SK-N-SH (cell line): ENCODE measurements around the gene RIC3.

ENCODE experiments used
- EP300 ChIP-seq, 2 experiments: IDR thresholded peaks; 2 replicates each; pipeline versions ENCODE4 v1.4.0 to v1.6.1; 2012; ENCODE audit warnings: borderline replicate concordance in 1 of 2, low read depth in 1 of 2, low read length in 1 of 2
- FOXM1 ChIP-seq: IDR thresholded peaks from 2 replicates; pipeline ENCODE4 v1.4.0; 2012; ENCODE audit warnings: low read depth, mild to moderate bottlenecking
- MXI1 ChIP-seq: IDR thresholded peaks from 2 replicates; pipeline ENCODE4 v1.6.1; 2012; ENCODE audit warnings: mild to moderate bottlenecking, low read depth, low read length, improper control_type of control experiment
- NFIC ChIP-seq: IDR thresholded peaks from 2 replicates; pipeline ENCODE4 v1.4.0; 2012; ENCODE audit warnings: borderline replicate concordance
- NRF1 ChIP-seq: IDR thresholded peaks from 2 replicates; pipeline ENCODE4 v1.6.1; 2012; ENCODE audit warnings: low read depth, mild to moderate bottlenecking, low read length
- PBX3 ChIP-seq: IDR thresholded peaks from 2 replicates; pipeline ENCODE4; 2012
- POLR2AphosphoS5 ChIP-seq: IDR thresholded peaks from 2 replicates; pipeline ENCODE4 v1.6.1; 2012; ENCODE audit warnings: low read depth, low read length
- RCOR1 ChIP-seq: fragments of 150-350 bp; IDR thresholded peaks from 2 replicates; pipeline ENCODE4 v1.6.1; 2017; ENCODE audit warnings: antibody characterized with exemption, low read length
- REST ChIP-seq: IDR thresholded peaks from 2 replicates; pipeline ENCODE4 v1.6.1; 2012; ENCODE audit warnings: mild to moderate bottlenecking, low read depth, low read length, moderate library complexity
- SMC3 ChIP-seq: IDR thresholded peaks from 2 replicates; pipeline ENCODE4 v1.6.1; 2012; ENCODE audit warnings: low read depth, low read length, improper control_type of control experiment
- USF2 ChIP-seq: fragments of 150-350 bp; IDR thresholded peaks from 2 replicates; pipeline ENCODE4 v1.6.1; 2017; ENCODE audit warnings: antibody characterized with exemption, low read length, low read depth, borderline replicate concordance
- YY1 ChIP-seq: IDR thresholded peaks from 2 replicates; pipeline ENCODE4 v1.4.0; 2012; ENCODE audit warnings: low read depth, mild to moderate bottlenecking
- TF ChIP-seq, protein P1 (sequence below): fragments of 200-600 bp; sonication (generic); IDR thresholded peaks from 2 replicates; pipeline ENCODE4 v1.6.1; 2017; ENCODE audit warnings: antibody characterized with exemption, mild to moderate bottlenecking, moderate library complexity

GRCh38 chr11:8071616-8072581 is 96.9 kb downstream of the RIC3 start:
- TF ChIP-seq, protein P1, sequence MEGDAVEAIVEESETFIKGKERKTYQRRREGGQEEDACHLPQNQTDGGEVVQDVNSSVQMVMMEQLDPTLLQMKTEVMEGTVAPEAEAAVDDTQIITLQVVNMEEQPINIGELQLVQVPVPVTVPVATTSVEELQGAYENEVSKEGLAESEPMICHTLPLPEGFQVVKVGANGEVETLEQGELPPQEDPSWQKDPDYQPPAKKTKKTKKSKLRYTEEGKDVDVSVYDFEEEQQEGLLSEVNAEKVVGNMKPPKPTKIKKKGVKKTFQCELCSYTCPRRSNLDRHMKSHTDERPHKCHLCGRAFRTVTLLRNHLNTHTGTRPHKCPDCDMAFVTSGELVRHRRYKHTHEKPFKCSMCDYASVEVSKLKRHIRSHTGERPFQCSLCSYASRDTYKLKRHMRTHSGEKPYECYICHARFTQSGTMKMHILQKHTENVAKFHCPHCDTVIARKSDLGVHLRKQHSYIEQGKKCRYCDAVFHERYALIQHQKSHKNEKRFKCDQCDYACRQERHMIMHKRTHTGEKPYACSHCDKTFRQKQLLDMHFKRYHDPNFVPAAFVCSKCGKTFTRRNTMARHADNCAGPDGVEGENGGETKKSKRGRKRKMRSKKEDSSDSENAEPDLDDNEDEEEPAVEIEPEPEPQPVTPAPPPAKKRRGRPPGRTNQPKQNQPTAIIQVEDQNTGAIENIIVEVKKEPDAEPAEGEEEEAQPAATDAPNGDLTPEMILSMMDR, result no peak
- TF ChIP-seq POLR2AphosphoS5, result no peak
- no peak for TF ChIP-seq NRF1
- TF ChIP-seq EP300 (IDR thresholded peaks at IDR 0.05; ENCODE audit: borderline replicate concordance in 1 of 2, low read depth in 1 of 2, low read length in 1 of 2), result no peak
- no peak for TF ChIP-seq FOXM1
- TF ChIP-seq RCOR1, result no peak
- no peak for TF ChIP-seq REST
- TF ChIP-seq NFIC, result no peak
- no peak for TF ChIP-seq MXI1
- no peak for TF ChIP-seq USF2
- TF ChIP-seq YY1, result no peak
- no peak for TF ChIP-seq SMC3
- no peak for TF ChIP-seq PBX3
